K562 (cell line): ENCODE measurements around the gene DCTN5. TPM values are rescaled to one million over a fixed set of nuclear protein-coding genes. Genes with fewer than 3 reads are reported as not detected.

Experiments used
- DIDO1 ChIP-seq: fragments of 450-650 bp; IDR thresholded peaks from 2 replicates; pipeline ENCODE4 v1.6.1; 2016; ENCODE audit warnings: low read depth, missing biosample characterization, missing genetic modification characterization
- GATAD2A ChIP-seq: fragments of 450-650 bp; IDR thresholded peaks from 2 replicates; pipeline ENCODE4 v1.6.1; 2017
- KAT2B ChIP-seq: IDR thresholded peaks from one replicate; pipeline ENCODE4 v1.6.1; 2012; ENCODE audit warnings: low read depth, mild to moderate bottlenecking, control low read depth, inconsistent platforms, low read length, moderate library complexity
- MEF2A ChIP-seq: IDR thresholded peaks from 2 replicates; pipeline ENCODE4 v1.6.1; 2011; ENCODE audit warnings: low read depth, mild to moderate bottlenecking, low read length, moderate library complexity; ENCODE audit not compliant: control insufficient read depth
- NFIX ChIP-seq: fragments of 250-450 bp; sonication (Bioruptor Pico); IDR thresholded peaks from 2 replicates; pipeline ENCODE4 v1.4.0; 2020; ENCODE audit warnings: low read depth, mild to moderate bottlenecking, moderate library complexity
- NFYB ChIP-seq: IDR thresholded peaks from 2 replicates; pipeline ENCODE4 v1.6.1; 2011; ENCODE audit warnings: mild to moderate bottlenecking, moderate library complexity; ENCODE audit not compliant: insufficient read length; ENCODE audit errors: extremely low read depth
- PCBP1 ChIP-seq: fragments of 200-400 bp; formaldehyde crosslinking; IDR thresholded peaks from 2 replicates; pipeline ENCODE4 v1.6.1; 2018; ENCODE audit warnings: mild to moderate bottlenecking, low read depth, low read length; ENCODE audit not compliant: poor library complexity, severe bottlenecking
- SUPT5H ChIP-seq: fragments of 450-650 bp; IDR thresholded peaks from 2 replicates; pipeline ENCODE4 v1.6.1; 2016
- ZNF717 ChIP-seq: fragments of 250-450 bp; sonication (Bioruptor Pico); IDR thresholded peaks from 2 replicates; pipeline ENCODE4 v1.5.0; 2021
- polyA plus RNA-seq, 8 experiments: library from polyadenylated mRNA; depleted of rRNA in 4 of 8; stranded (reverse) in 5 of 8; unstranded in 3 of 8; fragments of >200 nt; fragmentation: Nextera tagmentation in 2 of 8; fragmentation: Illumina TruSeq in 1 of 8; extraction: Ambion mirVana in 2 of 8; extraction: Trizol in 1 of 8; gene quantifications; 2 replicates each; pipeline versions ENCODE4 v1.2.1 to v1.2.3, GENCODE V29; 2011 to 2014; ENCODE audit warnings: inconsistent platforms in 1 of 8, missing spikeins in 1 of 8
- total RNA-seq, 7 experiments: library from RNA; depleted of rRNA in 6 of 7; stranded (reverse); fragments of >200 nt in 6 of 7; fragmentation: Illumina TruSeq in 2 of 7; extraction: Trizol in 2 of 7; gene quantifications; 2 replicates each; pipeline versions ENCODE4 v1.2.1 to v1.2.3, GENCODE V29; 2011 to 2021; ENCODE audit warnings: low replicate concordance in 1 of 7
- TF ChIP-seq, protein P1 (sequence below): fragments of 450-650 bp; formaldehyde crosslinking; conservative IDR thresholded peaks from 2 replicates; pipeline ENCODE4 v1.4.0; 2022; ENCODE audit warnings: mild to moderate bottlenecking, missing genetic modification characterization
- TF ChIP-seq, protein P2 (sequence below): fragments of 450-650 bp; formaldehyde crosslinking; IDR thresholded peaks from 2 replicates; pipeline ENCODE4 v1.4.0; 2022; ENCODE audit warnings: missing genetic modification characterization
- TF ChIP-seq, protein P3 (sequence below), 2 experiments: fragments of 450-650 bp in 1 of 2; sonication (generic) in 1 of 2; formaldehyde crosslinking in 1 of 2; IDR thresholded peaks; 2 replicates each; pipeline versions ENCODE4 v1.7.1 to v1.9.0; 2016 to 2022; ENCODE audit warnings: inconsistent platforms in 1 of 2, mild to moderate bottlenecking in 1 of 2, missing genetic modification reagents in 1 of 2
- TF ChIP-seq, protein P4 (sequence below), 3 experiments: IDR thresholded peaks in 2 of 3; conservative IDR thresholded peaks in 1 of 3; 2 replicates each; pipeline ENCODE4 v1.5.1; 2011 to 2012; ENCODE audit warnings: low read length in 3 of 3, mild to moderate bottlenecking in 3 of 3, control low read depth in 2 of 3, improper control_type of control experiment in 1 of 3, inconsistent platforms in 1 of 3, low read depth in 1 of 3, mixed read lengths in 1 of 3, moderate library complexity in 1 of 3; ENCODE audit not compliant: insufficient read depth in 2 of 3

Gene DCTN5
- total and polyA plus RNA-seq, 9 of the 15 experiments (the other 6 are each of a cell fraction or from before 2014, with no cell fraction given), result 35.8 to 149 (median 75.9) TPM

DNA sequence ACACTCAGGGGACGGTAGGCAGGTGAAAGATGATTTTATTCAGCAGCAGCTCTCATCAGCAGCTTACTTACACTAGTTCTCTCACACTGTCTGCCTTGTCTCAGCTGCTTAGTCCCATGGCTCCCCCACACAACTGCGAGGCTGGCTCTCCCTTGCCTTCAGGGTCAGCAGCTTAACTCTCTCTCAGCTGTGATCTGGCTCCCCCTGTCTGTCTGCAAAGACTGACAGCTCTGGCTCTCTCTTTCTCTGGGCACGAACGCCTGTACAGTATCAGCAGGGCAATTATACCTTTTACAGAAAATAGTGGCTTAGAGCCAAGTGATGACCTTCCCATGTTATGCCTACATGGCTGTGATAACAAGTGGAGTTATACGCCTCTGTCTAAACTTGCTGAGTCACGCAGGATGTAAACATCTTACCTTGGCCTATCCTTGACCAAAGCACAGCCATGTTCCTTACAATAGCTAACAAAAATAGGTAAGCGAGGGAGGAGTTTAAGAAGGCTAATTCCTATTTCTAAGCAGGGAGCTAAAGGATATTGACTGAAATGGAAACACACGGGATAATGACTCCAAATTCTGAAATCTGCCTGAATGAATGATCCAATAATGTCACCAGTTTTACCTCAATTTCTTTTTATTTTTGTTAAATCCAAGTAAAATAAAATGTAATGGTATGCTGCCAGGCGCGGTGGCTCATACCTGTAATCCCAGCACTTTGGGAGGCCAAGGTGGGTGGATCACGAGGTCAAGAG is 44.1 kb upstream of the DCTN5 start (continued):
- TF ChIP-seq, protein P1, sequence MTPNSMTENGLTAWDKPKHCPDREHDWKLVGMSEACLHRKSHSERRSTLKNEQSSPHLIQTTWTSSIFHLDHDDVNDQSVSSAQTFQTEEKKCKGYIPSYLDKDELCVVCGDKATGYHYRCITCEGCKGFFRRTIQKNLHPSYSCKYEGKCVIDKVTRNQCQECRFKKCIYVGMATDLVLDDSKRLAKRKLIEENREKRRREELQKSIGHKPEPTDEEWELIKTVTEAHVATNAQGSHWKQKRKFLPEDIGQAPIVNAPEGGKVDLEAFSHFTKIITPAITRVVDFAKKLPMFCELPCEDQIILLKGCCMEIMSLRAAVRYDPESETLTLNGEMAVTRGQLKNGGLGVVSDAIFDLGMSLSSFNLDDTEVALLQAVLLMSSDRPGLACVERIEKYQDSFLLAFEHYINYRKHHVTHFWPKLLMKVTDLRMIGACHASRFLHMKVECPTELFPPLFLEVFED (CRISPR knock-in tag), result peak; percentile 99
- TF ChIP-seq MEF2A, result no peak
- TF ChIP-seq PCBP1, result no peak
- peak; percentile 100 for TF ChIP-seq DIDO1 (tag)
- TF ChIP-seq, protein P2, sequence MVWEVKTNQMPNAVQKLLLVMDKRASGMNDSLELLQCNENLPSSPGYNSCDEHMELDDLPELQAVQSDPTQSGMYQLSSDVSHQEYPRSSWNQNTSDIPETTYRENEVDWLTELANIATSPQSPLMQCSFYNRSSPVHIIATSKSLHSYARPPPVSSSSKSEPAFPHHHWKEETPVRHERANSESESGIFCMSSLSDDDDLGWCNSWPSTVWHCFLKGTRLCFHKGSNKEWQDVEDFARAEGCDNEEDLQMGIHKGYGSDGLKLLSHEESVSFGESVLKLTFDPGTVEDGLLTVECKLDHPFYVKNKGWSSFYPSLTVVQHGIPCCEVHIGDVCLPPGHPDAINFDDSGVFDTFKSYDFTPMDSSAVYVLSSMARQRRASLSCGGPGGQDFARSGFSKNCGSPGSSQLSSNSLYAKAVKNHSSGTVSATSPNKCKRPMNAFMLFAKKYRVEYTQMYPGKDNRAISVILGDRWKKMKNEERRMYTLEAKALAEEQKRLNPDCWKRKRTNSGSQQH, result peak; percentile 99
- TF ChIP-seq NFIX (CRISPR knock-in tag), result peak; percentile 77
- TF ChIP-seq KAT2B, result no peak
- TF ChIP-seq ZNF717 (CRISPR knock-in tag), result peak; percentile 94
- no peak for TF ChIP-seq NFYB
- TF ChIP-seq, protein P3, sequence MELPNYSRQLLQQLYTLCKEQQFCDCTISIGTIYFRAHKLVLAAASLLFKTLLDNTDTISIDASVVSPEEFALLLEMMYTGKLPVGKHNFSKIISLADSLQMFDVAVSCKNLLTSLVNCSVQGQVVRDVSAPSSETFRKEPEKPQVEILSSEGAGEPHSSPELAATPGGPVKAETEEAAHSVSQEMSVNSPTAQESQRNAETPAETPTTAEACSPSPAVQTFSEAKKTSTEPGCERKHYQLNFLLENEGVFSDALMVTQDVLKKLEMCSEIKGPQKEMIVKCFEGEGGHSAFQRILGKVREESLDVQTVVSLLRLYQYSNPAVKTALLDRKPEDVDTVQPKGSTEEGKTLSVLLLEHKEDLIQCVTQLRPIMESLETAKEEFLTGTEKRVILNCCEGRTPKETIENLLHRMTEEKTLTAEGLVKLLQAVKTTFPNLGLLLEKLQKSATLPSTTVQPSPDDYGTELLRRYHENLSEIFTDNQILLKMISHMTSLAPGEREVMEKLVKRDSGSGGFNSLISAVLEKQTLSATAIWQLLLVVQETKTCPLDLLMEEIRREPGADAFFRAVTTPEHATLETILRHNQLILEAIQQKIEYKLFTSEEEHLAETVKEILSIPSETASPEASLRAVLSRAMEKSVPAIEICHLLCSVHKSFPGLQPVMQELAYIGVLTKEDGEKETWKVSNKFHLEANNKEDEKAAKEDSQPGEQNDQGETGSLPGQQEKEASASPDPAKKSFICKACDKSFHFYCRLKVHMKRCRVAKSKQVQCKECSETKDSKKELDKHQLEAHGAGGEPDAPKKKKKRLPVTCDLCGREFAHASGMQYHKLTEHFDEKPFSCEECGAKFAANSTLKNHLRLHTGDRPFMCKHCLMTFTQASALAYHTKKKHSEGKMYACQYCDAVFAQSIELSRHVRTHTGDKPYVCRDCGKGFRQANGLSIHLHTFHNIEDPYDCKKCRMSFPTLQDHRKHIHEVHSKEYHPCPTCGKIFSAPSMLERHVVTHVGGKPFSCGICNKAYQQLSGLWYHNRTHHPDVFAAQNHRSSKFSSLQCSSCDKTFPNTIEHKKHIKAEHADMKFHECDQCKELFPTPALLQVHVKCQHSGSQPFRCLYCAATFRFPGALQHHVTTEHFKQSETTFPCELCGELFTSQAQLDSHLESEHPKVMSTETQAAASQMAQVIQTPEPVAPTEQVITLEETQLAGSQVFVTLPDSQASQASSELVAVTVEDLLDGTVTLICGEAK (IDR thresholded peaks at IDR 0.05), result no peak
- TF ChIP-seq, protein P3 (CRISPR knock-in tag; IDR thresholded peaks at IDR 0.05), result no peak
- TF ChIP-seq SUPT5H, result no peak; the same call in 1 of the 2 replicates
- TF ChIP-seq GATAD2A, result peak; percentile 100
- TF ChIP-seq, protein P4, sequence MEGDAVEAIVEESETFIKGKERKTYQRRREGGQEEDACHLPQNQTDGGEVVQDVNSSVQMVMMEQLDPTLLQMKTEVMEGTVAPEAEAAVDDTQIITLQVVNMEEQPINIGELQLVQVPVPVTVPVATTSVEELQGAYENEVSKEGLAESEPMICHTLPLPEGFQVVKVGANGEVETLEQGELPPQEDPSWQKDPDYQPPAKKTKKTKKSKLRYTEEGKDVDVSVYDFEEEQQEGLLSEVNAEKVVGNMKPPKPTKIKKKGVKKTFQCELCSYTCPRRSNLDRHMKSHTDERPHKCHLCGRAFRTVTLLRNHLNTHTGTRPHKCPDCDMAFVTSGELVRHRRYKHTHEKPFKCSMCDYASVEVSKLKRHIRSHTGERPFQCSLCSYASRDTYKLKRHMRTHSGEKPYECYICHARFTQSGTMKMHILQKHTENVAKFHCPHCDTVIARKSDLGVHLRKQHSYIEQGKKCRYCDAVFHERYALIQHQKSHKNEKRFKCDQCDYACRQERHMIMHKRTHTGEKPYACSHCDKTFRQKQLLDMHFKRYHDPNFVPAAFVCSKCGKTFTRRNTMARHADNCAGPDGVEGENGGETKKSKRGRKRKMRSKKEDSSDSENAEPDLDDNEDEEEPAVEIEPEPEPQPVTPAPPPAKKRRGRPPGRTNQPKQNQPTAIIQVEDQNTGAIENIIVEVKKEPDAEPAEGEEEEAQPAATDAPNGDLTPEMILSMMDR (IDR thresholded peaks at IDR 0.05 in 2 of 3, conservative IDR thresholded peaks at IDR 0.05 in 1 of 3; ENCODE audit: insufficient read depth in 2 of 3, low read depth in 1 of 3, low read length in 3 of 3), result peak; percentile 78 to 86 (median 85)
